22Rv1 (cell line): ENCODE measurements around the gene TECPR1.

Experiments used
- CTCF ChIP-seq: fragments of 450-650 bp; IDR thresholded peaks from 2 replicates; pipeline ENCODE4 v1.5.1; 2017; ENCODE audit warnings: mild to moderate bottlenecking
- ZFX ChIP-seq: fragments of 450-650 bp; IDR thresholded peaks from 2 replicates; pipeline ENCODE4 v1.6.1; 2017; ENCODE audit warnings: antibody characterized with exemption, borderline replicate concordance

- TF ChIP-seq CTCF = no peak
- TF ChIP-seq ZFX = no peak
Observed at GRCh38 chr7:98212532-98213041, 39.4 kb downstream of the TECPR1 start.
